HG02623 (cell line): ENCODE measurements around the gene PRG2.
"Not testable (repeated sequence)": the region's sequence is repeated elsewhere in the genome, so short reads cannot be mapped to it uniquely, and the experiment has no call there.

ENCODE experiments used
- ATAC-seq: cut with Tn5 transposase; IDR thresholded peaks from one replicate; pipeline ENCODE4 v1.9.1; 2021; ENCODE audit warnings: moderate library complexity; ENCODE audit not compliant: unreplicated experiment

The PRG2 gene

GRCh38 chr11:57370251-57370650 is 20.2 kb downstream of the PRG2 start:
- ATAC-seq: no peak

- no peak for ATAC-seq
Measured at GRCh38 chr11:57368845-57369232, 21.6 kb downstream of the PRG2 start.

- ATAC-seq: no peak
Measured at GRCh38 chr11:57368106-57368844, 22.2 kb downstream of the PRG2 start.

- ATAC-seq: no peak
Measured at GRCh38 chr11:57364851-57365660, 25.4 kb downstream of the PRG2 start.

GRCh38 chr11:57363131-57364080 is 27.0 kb downstream of the PRG2 start:
- no peak for ATAC-seq

- no peak for ATAC-seq
Measured at GRCh38 chr11:57361926-57362325, 28.5 kb downstream of the PRG2 start.

GRCh38 chr11:57361420-57361819 is 29.0 kb downstream of the PRG2 start:
- not testable (repeated sequence) for ATAC-seq

- no peak for ATAC-seq
Measured at GRCh38 chr11:57360991-57361390, 29.5 kb downstream of the PRG2 start.

- no peak for ATAC-seq
Measured at GRCh38 chr11:57359896-57360690, 30.4 kb downstream of the PRG2 start.

GRCh38 chr11:57359396-57359795 is 31.1 kb downstream of the PRG2 start:
- no peak for ATAC-seq

- no peak for ATAC-seq
Measured at GRCh38 chr11:57358991-57359390, 31.5 kb downstream of the PRG2 start.

GRCh38 chr11:57358543-57358961 is 31.9 kb downstream of the PRG2 start:
- ATAC-seq: no peak

- no peak for ATAC-seq
Measured at GRCh38 chr11:57357856-57358255, 32.6 kb downstream of the PRG2 start.

- ATAC-seq: no peak
Measured at GRCh38 chr11:57357310-57357709, 33.1 kb downstream of the PRG2 start.

- ATAC-seq: no peak
Measured at GRCh38 chr11:57356268-57356667, 34.2 kb downstream of the PRG2 start.

GRCh38 chr11:57354699-57355098 is 35.8 kb downstream of the PRG2 start:
- no peak for ATAC-seq

GRCh38 chr11:57353852-57354251 is 36.6 kb downstream of the PRG2 start:
- ATAC-seq: no peak

- no peak for ATAC-seq
Measured at GRCh38 chr11:57353446-57353845, 37.0 kb downstream of the PRG2 start.

- no peak for ATAC-seq
Measured at GRCh38 chr11:57353036-57353435, 37.4 kb downstream of the PRG2 start.

- no peak for ATAC-seq
Measured at GRCh38 chr11:57349491-57350274, 40.8 kb downstream of the PRG2 start.
